ENCODE results near the gene DLGAP1.

The DLGAP1 gene

DNA sequence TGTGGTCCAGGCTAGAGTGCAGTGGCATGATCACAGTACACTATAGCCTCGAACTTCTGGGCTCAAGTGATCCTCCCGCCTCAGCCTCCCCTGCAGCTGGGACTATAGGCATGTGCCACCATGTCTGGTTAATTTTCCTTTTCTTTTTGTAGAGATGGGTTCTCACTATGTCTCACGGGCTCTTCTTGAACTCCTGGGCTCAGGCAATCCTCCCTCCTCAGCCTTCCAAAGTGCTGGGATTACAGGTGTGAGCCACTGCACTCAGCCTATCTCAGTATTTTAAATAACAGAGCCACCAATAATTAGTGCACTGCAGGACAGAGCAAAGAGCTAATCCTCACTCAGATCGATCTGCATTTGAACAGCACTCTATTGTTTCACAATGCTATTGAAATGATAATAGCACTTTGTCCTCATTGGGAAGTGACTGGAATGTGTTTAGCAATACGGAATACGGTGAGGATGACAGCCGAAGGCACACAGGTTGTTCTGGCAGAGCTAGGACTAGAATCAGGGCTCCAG, 335.9 kb downstream of the DLGAP1 start:
- in situ Hi-C loops (cut with MboI; ENCODE audit: low sequenced_read_pairs, unreplicated experiment): loop anchor here (10.0 kb wide), 1 partner anchor 936 kb away; no protein-coding TSS in a partner anchor
- no peak for DNase-seq (ENCODE audit: low spot score)
- TF ChIP-seq, protein P1, sequence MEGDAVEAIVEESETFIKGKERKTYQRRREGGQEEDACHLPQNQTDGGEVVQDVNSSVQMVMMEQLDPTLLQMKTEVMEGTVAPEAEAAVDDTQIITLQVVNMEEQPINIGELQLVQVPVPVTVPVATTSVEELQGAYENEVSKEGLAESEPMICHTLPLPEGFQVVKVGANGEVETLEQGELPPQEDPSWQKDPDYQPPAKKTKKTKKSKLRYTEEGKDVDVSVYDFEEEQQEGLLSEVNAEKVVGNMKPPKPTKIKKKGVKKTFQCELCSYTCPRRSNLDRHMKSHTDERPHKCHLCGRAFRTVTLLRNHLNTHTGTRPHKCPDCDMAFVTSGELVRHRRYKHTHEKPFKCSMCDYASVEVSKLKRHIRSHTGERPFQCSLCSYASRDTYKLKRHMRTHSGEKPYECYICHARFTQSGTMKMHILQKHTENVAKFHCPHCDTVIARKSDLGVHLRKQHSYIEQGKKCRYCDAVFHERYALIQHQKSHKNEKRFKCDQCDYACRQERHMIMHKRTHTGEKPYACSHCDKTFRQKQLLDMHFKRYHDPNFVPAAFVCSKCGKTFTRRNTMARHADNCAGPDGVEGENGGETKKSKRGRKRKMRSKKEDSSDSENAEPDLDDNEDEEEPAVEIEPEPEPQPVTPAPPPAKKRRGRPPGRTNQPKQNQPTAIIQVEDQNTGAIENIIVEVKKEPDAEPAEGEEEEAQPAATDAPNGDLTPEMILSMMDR (IDR thresholded peaks at IDR 0.05; ENCODE audit: borderline replicate concordance, control extremely low read depth, extremely low read depth, insufficient read depth, missing control alignments): no peak

DNA sequence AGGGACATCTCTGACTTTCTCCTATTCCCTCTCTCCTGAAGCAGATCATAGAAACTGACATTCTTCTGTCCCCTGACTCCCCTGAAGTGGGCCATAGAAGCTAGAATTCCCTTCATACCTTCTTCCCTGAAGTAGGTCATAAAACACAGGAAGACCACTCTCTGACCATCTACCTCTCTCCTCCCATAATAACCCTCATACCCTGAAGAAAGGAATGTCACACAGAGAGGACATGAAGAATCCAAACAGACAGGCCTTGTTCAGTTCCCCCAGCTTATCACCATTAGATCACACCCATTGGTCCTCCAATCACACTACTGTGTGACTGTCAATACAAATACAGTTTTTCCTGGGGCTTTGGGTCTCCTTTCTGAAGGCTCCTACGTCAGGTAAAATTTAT, 347.1 kb downstream of the DLGAP1 start:
- in situ Hi-C loops (cut with MboI; ENCODE audit: low sequenced_read_pairs, unreplicated experiment): no loop called here
- no peak for DNase-seq (ENCODE audit: low spot score)
- TF ChIP-seq, protein P1 (IDR thresholded peaks at IDR 0.05; ENCODE audit: borderline replicate concordance, control extremely low read depth, extremely low read depth, insufficient read depth, missing control alignments): no peak

DNA sequence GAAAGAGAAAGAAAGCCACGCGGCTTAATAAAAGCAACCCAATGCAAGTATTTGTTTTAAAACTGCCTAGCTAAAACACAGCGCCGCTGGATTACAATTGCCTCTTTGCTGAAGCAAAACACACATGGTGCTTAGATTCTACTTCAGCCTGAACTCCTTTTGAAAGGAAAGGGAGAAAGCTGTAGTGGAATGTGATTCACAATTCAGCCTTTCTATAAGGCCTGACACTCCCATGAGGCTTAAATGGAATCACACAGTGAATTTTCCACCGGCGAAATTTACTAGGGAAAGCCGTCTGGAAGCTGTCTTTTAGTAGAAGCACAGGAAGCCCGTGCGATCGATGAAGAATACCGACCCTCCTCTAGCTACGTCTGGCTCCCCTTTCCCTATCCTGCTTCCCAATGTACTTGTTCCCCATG, 348.0 kb downstream of the DLGAP1 start:
- in situ Hi-C loops (cut with MboI; ENCODE audit: low sequenced_read_pairs, unreplicated experiment): no loop called here

GRCh38 chr18:4106407-4107033, 348.6 kb downstream of the DLGAP1 start:
- in situ Hi-C loops (cut with MboI; ENCODE audit: low sequenced_read_pairs, unreplicated experiment): no loop called here
- peak; percentile 47 for DNase-seq (ENCODE audit: low spot score)
- TF ChIP-seq, protein P1 (IDR thresholded peaks at IDR 0.05; ENCODE audit: borderline replicate concordance, control extremely low read depth, extremely low read depth, insufficient read depth, missing control alignments): peak; percentile 61

More for the DNA sequence above, 348.0 kb downstream of the DLGAP1 start:
- TF ChIP-seq, protein P1 (IDR thresholded peaks at IDR 0.05; ENCODE audit: borderline replicate concordance, control extremely low read depth, extremely low read depth, insufficient read depth, missing control alignments): no peak
- no peak for DNase-seq (ENCODE audit: low spot score)

DNA sequence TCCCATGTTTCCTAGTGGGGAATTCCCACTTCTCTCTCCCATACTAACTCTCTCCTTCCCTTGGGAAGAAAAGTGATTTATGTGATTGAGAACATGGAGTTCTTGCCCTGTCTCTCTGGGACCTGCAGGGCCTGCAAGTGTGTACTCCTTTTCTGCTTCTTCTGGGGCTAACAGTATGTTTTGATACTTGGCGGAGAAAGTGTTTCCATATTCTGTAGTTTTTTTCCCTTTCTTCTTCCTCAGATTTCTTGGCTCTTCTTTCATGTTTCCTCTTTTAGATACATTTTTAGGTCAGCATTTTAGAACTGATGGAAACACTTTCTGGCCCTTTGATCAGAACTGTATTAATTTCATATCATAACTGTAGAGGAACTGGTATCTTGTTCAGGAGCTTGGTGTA, 352.2 kb downstream of the DLGAP1 start:
- no peak for DNase-seq (ENCODE audit: low spot score)
- TF ChIP-seq, protein P1 (IDR thresholded peaks at IDR 0.05; ENCODE audit: borderline replicate concordance, control extremely low read depth, extremely low read depth, insufficient read depth, missing control alignments): no peak
- in situ Hi-C loops (cut with MboI; ENCODE audit: low sequenced_read_pairs, unreplicated experiment): no loop called here

- in situ Hi-C loops (cut with MboI; ENCODE audit: low sequenced_read_pairs, unreplicated experiment): no loop called here
Measured at GRCh38 chr18:4101009-4101408, 354.1 kb downstream of the DLGAP1 start.

More at GRCh38 chr18:4101009-4101408, 354.1 kb downstream of the DLGAP1 start:
- TF ChIP-seq, protein P1 (IDR thresholded peaks at IDR 0.05; ENCODE audit: borderline replicate concordance, control extremely low read depth, extremely low read depth, insufficient read depth, missing control alignments): no peak
- DNase-seq (ENCODE audit: low spot score): no peak
